Thyroid gland (tissue), 4 donors: ENCODE results near the gene SAE1.

Experiments used
- CTCF ChIP-seq, 6 experiments: fragments of 200-600 bp in 3 of 6; fragments of 450-650 bp in 3 of 6; sonication (generic) in 3 of 6; IDR thresholded peaks; one replicate each; pipeline ENCODE4 v1.5.1; 2016 to 2019; ENCODE audit warnings: antibody characterized with exemption in 6 of 6, mild to moderate bottlenecking in 2 of 6, inconsistent platforms in 1 of 6, moderate library complexity in 1 of 6
- POLR2A ChIP-seq, 2 donors: fragments of 450-650 bp; IDR thresholded peaks; one replicate each; pipeline ENCODE4 v1.6.1; 2017; ENCODE audit warnings: antibody characterized with exemption in 2 of 2, mild to moderate bottlenecking in 2 of 2, moderate library complexity in 1 of 2

GRCh38 chr19:47256693-47257410 lies 126.2 kb downstream of the SAE1 start:
- no peak for TF ChIP-seq CTCF (IDR thresholded peaks at IDR 0.05)
- TF ChIP-seq POLR2A (IDR thresholded peaks at IDR 0.05), result no peak
